SK-N-SH treated with all-trans-retinoic acid at 6 μM for 48 hours (cell line): Measurements from ENCODE around the gene HM13.

ENCODE experiments used
- ATAC-seq: fragments of 200-7000 bp; cut with Tn5 transposase; 3 replicates; pipeline ENCODE4 v1.9.1; 2020; ENCODE audit warnings: mild to moderate bottlenecking, moderate library complexity
- ARNTL ChIP-seq: fragments of 450-650 bp; formaldehyde crosslinking; IDR thresholded peaks from 2 replicates; pipeline ENCODE4 v1.5.0; 2020; ENCODE audit warnings: low read depth, mild to moderate bottlenecking, moderate library complexity, borderline replicate concordance
- BACH2 ChIP-seq: fragments of 250-450 bp; sonication (Bioruptor Pico); IDR thresholded peaks from 2 replicates; pipeline ENCODE4 v1.9.0; 2021; ENCODE audit warnings: mild to moderate bottlenecking, borderline replicate concordance
- CREB5 ChIP-seq: fragments of 250-450 bp; sonication (Bioruptor Pico); IDR thresholded peaks from 2 replicates; pipeline ENCODE4 v1.5.1; 2020; ENCODE audit warnings: low read depth, mild to moderate bottlenecking, moderate library complexity
- CSDC2 ChIP-seq: fragments of 250-450 bp; sonication (Bioruptor Pico); IDR thresholded peaks from 2 replicates; pipeline ENCODE4 v1.5.0; 2020; ENCODE audit warnings: mild to moderate bottlenecking, moderate library complexity
- CSRNP3 ChIP-seq: fragments of 250-450 bp; sonication (Bioruptor Pico); IDR thresholded peaks from 2 replicates; pipeline ENCODE4 v1.5.1; 2021; ENCODE audit warnings: mild to moderate bottlenecking, moderate library complexity
- ESRRG ChIP-seq: fragments of 250-450 bp; sonication (Bioruptor Pico); IDR thresholded peaks from 2 replicates; pipeline ENCODE4 v1.6.1; 2021; ENCODE audit warnings: mild to moderate bottlenecking
- GLIS3 ChIP-seq: fragments of 250-450 bp; sonication (Bioruptor Pico); IDR thresholded peaks from 2 replicates; pipeline ENCODE4 v1.5.0; 2020; ENCODE audit warnings: mild to moderate bottlenecking, moderate library complexity
- ISL1 ChIP-seq: fragments of 250-450 bp; sonication (Bioruptor Pico); IDR thresholded peaks from 2 replicates; pipeline ENCODE4 v2.1.2; 2022; ENCODE audit warnings: mild to moderate bottlenecking, moderate library complexity
- OSR1 ChIP-seq: fragments of 250-450 bp; sonication (Bioruptor Pico); IDR thresholded peaks from 2 replicates; pipeline ENCODE4 v1.8.0; 2022; ENCODE audit warnings: moderate library complexity, mild to moderate bottlenecking, inconsistent platforms
- POU6F1 ChIP-seq: fragments of 250-450 bp; sonication (Bioruptor Pico); IDR thresholded peaks from 2 replicates; pipeline ENCODE4 v1.8.0; 2021; ENCODE audit warnings: low read depth, mild to moderate bottlenecking, moderate library complexity, borderline replicate concordance
- RARB ChIP-seq: fragments of 250-450 bp; sonication (Bioruptor Pico); IDR thresholded peaks from 2 replicates; pipeline ENCODE4 v1.8.0; 2021; ENCODE audit warnings: mild to moderate bottlenecking, moderate library complexity
- SNAI2 ChIP-seq: fragments of 250-450 bp; sonication (Bioruptor Pico); IDR thresholded peaks from 2 replicates; pipeline ENCODE4 v1.5.0; 2020; ENCODE audit warnings: mild to moderate bottlenecking, moderate library complexity
- TCF4 ChIP-seq: fragments of 250-450 bp; sonication (Bioruptor Pico); IDR thresholded peaks from 2 replicates; pipeline ENCODE4 v1.8.0; 2021; ENCODE audit warnings: mild to moderate bottlenecking, moderate library complexity, borderline replicate concordance
- TOX ChIP-seq: fragments of 250-450 bp; sonication (Bioruptor Pico); IDR thresholded peaks from 2 replicates; pipeline ENCODE4 v1.8.0; 2021; ENCODE audit warnings: mild to moderate bottlenecking, moderate library complexity, borderline replicate concordance
- TSHZ2 ChIP-seq: fragments of 250-450 bp; sonication (Bioruptor Pico); IDR thresholded peaks from 2 replicates; pipeline ENCODE4 v1.5.0; 2020; ENCODE audit warnings: mild to moderate bottlenecking, moderate library complexity
- ZC3H10 ChIP-seq: fragments of 250-450 bp; sonication (Bioruptor Pico); IDR thresholded peaks from 2 replicates; pipeline ENCODE4 v1.5.1; 2021; ENCODE audit warnings: mild to moderate bottlenecking, moderate library complexity
- ZFP3 ChIP-seq: fragments of 250-450 bp; sonication (Bioruptor Pico); IDR thresholded peaks from 2 replicates; pipeline ENCODE4 v1.5.0; 2020; ENCODE audit warnings: mild to moderate bottlenecking, moderate library complexity
- ZFP30 ChIP-seq: fragments of 450-650 bp; formaldehyde crosslinking; IDR thresholded peaks from 2 replicates; pipeline ENCODE4 v1.5.0; 2022; ENCODE audit warnings: mild to moderate bottlenecking, moderate library complexity
- ZNF565 ChIP-seq: fragments of 450-650 bp; formaldehyde crosslinking; conservative IDR thresholded peaks from 2 replicates; pipeline ENCODE4 v1.5.0; 2020; ENCODE audit warnings: low read depth, mild to moderate bottlenecking, moderate library complexity
- ZNF70 ChIP-seq: fragments of 450-650 bp; formaldehyde crosslinking; IDR thresholded peaks from 2 replicates; pipeline ENCODE4 v1.5.0; 2020; ENCODE audit warnings: mild to moderate bottlenecking, moderate library complexity
- ZNF8 ChIP-seq: fragments of 450-650 bp; formaldehyde crosslinking; IDR thresholded peaks from 2 replicates; pipeline ENCODE4 v1.5.0; 2020; ENCODE audit warnings: mild to moderate bottlenecking, moderate library complexity

Gene HM13

GRCh38 chr20:31474758-31475427 is 39.3 kb upstream of the HM13 start, which contains the start of the genes DEFB124 and REM1:
TSS of gene DEFB124 (minus strand) at chr20:31475127. CDS start at chr20:31473013, 2,114 bp downstream.
TSS of gene REM1 (plus strand) at chr20:31475288. CDS start at chr20:31476446, 1,158 bp downstream.
- ATAC-seq = peak; percentile 84
- no peak for TF ChIP-seq CSRNP3
- TF ChIP-seq TSHZ2 = no peak
- TF ChIP-seq ARNTL = no peak
- no peak for TF ChIP-seq CREB5 (CRISPR knock-in tag)
- no peak for TF ChIP-seq ZFP3 (CRISPR knock-in tag)
- no peak for TF ChIP-seq ZFP30 (CRISPR knock-in tag)
- no peak for TF ChIP-seq OSR1 (CRISPR knock-in tag)
- TF ChIP-seq TCF4 (CRISPR knock-in tag) = no peak
- no peak for TF ChIP-seq ZNF565 (CRISPR knock-in tag)
- TF ChIP-seq ZNF70 = no peak
- no peak for TF ChIP-seq ESRRG (CRISPR knock-in tag)
- TF ChIP-seq SNAI2 (CRISPR knock-in tag) = no peak
- TF ChIP-seq TOX (CRISPR knock-in tag) = no peak

- TF ChIP-seq ARNTL = no peak
- no peak for TF ChIP-seq ZNF8 (CRISPR knock-in tag)
- no peak for TF ChIP-seq BACH2 (CRISPR knock-in tag)
- no peak for TF ChIP-seq TSHZ2
- TF ChIP-seq ZFP3 (CRISPR knock-in tag) = no peak
- no peak for TF ChIP-seq ZC3H10
- no peak for TF ChIP-seq TCF4 (CRISPR knock-in tag)
- no peak for TF ChIP-seq GLIS3
- TF ChIP-seq ESRRG (CRISPR knock-in tag) = no peak
- TF ChIP-seq RARB (CRISPR knock-in tag) = no peak
- no peak for TF ChIP-seq ZNF565 (CRISPR knock-in tag)
- TF ChIP-seq POU6F1 = no peak
- TF ChIP-seq CSDC2 (CRISPR knock-in tag) = no peak
- TF ChIP-seq ZFP30 (CRISPR knock-in tag) = no peak
- TF ChIP-seq ISL1 (CRISPR knock-in tag) = no peak
- no peak for TF ChIP-seq SNAI2 (CRISPR knock-in tag)
- no peak for TF ChIP-seq OSR1 (CRISPR knock-in tag)
- TF ChIP-seq TOX (CRISPR knock-in tag) = no peak
- TF ChIP-seq, all 23 proteins: peak for 0
- peak; percentile 65 for ATAC-seq
These were observed 38.6 kb upstream of the HM13 start for GRCh38 chr20:31475472-31476293.
